Measurements from ENCODE around the gene EIF4E. TPM values are rescaled to one million over a fixed set of nuclear protein-coding genes. Genes with fewer than 3 reads are reported as not detected.

The EIF4E gene
- 10 to 100 TPM; 80.1 to 88.5 TPM for total RNA-seq

- peak; percentile 98 for DNase-seq
- peaks cover 27% of the 10 kb centered on the region for H3K36me3 Mint-ChIP-seq (ENCODE audit: low read depth)
- H3K4me1 Mint-ChIP-seq = peaks cover 46% of the 10 kb centered on the region
- ChIA-PET POLR2A (interaction anchor here (0.6 to 4.1 kb wide), 45 partner anchors 8 to 1022 kb away, joined by 3 to 91 read pairs (median 4); partner anchors contain the start of genes ADH5, DAPP1, H2AZ1 and METAP1), CTCF (interaction anchor here (0.7 to 4.1 kb wide), 22 partner anchors 10 to 1440 kb away, joined by 3 to 40 read pairs (median 3); partner anchors contain the start of genes METAP1, RAP1GDS1 and STPG2)
- H3K4me3 Mint-ChIP-seq = peak within 1 kb of the TSS; percentile 96
- peak within 1 kb of the TSS; percentile 97 for H3K27ac Mint-ChIP-seq
- H3K27me3 Mint-ChIP-seq = no peaks in the 10 kb centered on the region
- H3K9me3 Mint-ChIP-seq = peaks cover 4% of the 10 kb centered on the region
Measured at GRCh38 chr4:98928505-98929340, at the start of gene EIF4E. Gene EIF4E, minus strand, starts transcription at chr4:98929133. Its CDS starts 21 bp downstream, at chr4:98929112.

GRCh38 chr4:98977557-98977956, 48.6 kb upstream of the EIF4E start:
- DNase-seq = no peak
- ChIA-PET POLR2A (no interaction called here), CTCF (no interaction called here)
- no peaks in the 10 kb centered on the region for H3K4me1 Mint-ChIP-seq
- no peak overlapping the region for H3K4me3 Mint-ChIP-seq
- H3K27ac Mint-ChIP-seq = no peak overlapping the region
- peaks cover 4% of the 10 kb centered on the region for H3K27me3 Mint-ChIP-seq
- no peaks in the 10 kb centered on the region for H3K9me3 Mint-ChIP-seq
- H3K36me3 Mint-ChIP-seq (ENCODE audit: low read depth) = no peaks in the 10 kb centered on the region

GRCh38 chr4:98976716-98977115, 47.8 kb upstream of the EIF4E start:
- Mint-ChIP-seq H3K9me3 (no peaks in the 10 kb centered on the region), H3K27ac (no peak overlapping the region), H3K4me3 (no peak overlapping the region), H3K4me1 (no peaks in the 10 kb centered on the region), H3K27me3 (peaks cover 4% of the 10 kb centered on the region), H3K36me3 (ENCODE audit: low read depth) (no peaks in the 10 kb centered on the region)
- POLR2A ChIA-PET = no interaction called here
- CTCF ChIA-PET = no interaction called here
- no peak for DNase-seq

GRCh38 chr4:98969878-98970785, 41.2 kb upstream of the EIF4E start:
- peaks cover 19% of the 10 kb centered on the region for H3K27me3 Mint-ChIP-seq
- no peaks in the 10 kb centered on the region for H3K36me3 Mint-ChIP-seq (ENCODE audit: low read depth)
- H3K4me1 Mint-ChIP-seq = no peaks in the 10 kb centered on the region
- no peak for DNase-seq
- POLR2A ChIA-PET = no interaction called here
- no peak overlapping the region for H3K27ac Mint-ChIP-seq
- CTCF ChIA-PET = no interaction called here
- H3K9me3 Mint-ChIP-seq = no peaks in the 10 kb centered on the region
- H3K4me3 Mint-ChIP-seq = no peak overlapping the region

GRCh38 chr4:98967786-98968329, 38.9 kb upstream of the EIF4E start:
- DNase-seq = no peak
- Mint-ChIP-seq H3K27me3 (peaks cover 16% of the 10 kb centered on the region), H3K4me3 (no peak overlapping the region), H3K9me3 (no peaks in the 10 kb centered on the region), H3K36me3 (ENCODE audit: low read depth) (no peaks in the 10 kb centered on the region), H3K27ac (no peak overlapping the region), H3K4me1 (no peaks in the 10 kb centered on the region)
- CTCF ChIA-PET = no interaction called here
- POLR2A ChIA-PET = interaction anchor here (1.3 kb wide), 1 partner anchor 27 kb away, joined by 3 read pairs; the partner anchor contains the start of gene METAP1

GRCh38 chr4:98966926-98967325, 38.0 kb upstream of the EIF4E start:
- no peaks in the 10 kb centered on the region for H3K4me1 Mint-ChIP-seq
- peaks cover 16% of the 10 kb centered on the region for H3K27me3 Mint-ChIP-seq
- ChIA-PET POLR2A (interaction anchor here (1.3 kb wide), 1 partner anchor 28 kb away, joined by 3 read pairs; the partner anchor contains the start of gene METAP1), CTCF (interaction anchor here (0.6 kb wide), 1 partner anchor 317 kb away, joined by 3 read pairs; no protein-coding TSS in a partner anchor)
- no peak for DNase-seq
- H3K9me3 Mint-ChIP-seq = no peaks in the 10 kb centered on the region
- H3K4me3 Mint-ChIP-seq = no peak overlapping the region
- H3K27ac Mint-ChIP-seq = no peak overlapping the region
- no peaks in the 10 kb centered on the region for H3K36me3 Mint-ChIP-seq (ENCODE audit: low read depth)

GRCh38 chr4:98963538-98964433, 34.9 kb upstream of the EIF4E start:
- no peaks in the 10 kb centered on the region for H3K36me3 Mint-ChIP-seq (ENCODE audit: low read depth)
- H3K4me3 Mint-ChIP-seq = no peak overlapping the region
- no peaks in the 10 kb centered on the region for H3K4me1 Mint-ChIP-seq
- H3K9me3 Mint-ChIP-seq = no peaks in the 10 kb centered on the region
- H3K27ac Mint-ChIP-seq = no peak overlapping the region
- no peak for DNase-seq
- H3K27me3 Mint-ChIP-seq = peaks cover 7% of the 10 kb centered on the region
- ChIA-PET POLR2A (no interaction called here), CTCF (no interaction called here)

GRCh38 chr4:98961770-98962169, 32.8 kb upstream of the EIF4E start:
- POLR2A ChIA-PET = no interaction called here
- H3K9me3 Mint-ChIP-seq = no peaks in the 10 kb centered on the region
- H3K4me3 Mint-ChIP-seq = no peak overlapping the region
- peaks cover 3% of the 10 kb centered on the region for H3K27me3 Mint-ChIP-seq
- H3K27ac Mint-ChIP-seq = no peak overlapping the region
- no peak for DNase-seq
- H3K4me1 Mint-ChIP-seq = no peaks in the 10 kb centered on the region
- CTCF ChIA-PET = no interaction called here
- H3K36me3 Mint-ChIP-seq (ENCODE audit: low read depth) = no peaks in the 10 kb centered on the region

GRCh38 chr4:98959411-98959810, 30.5 kb upstream of the EIF4E start:
- H3K36me3 Mint-ChIP-seq (ENCODE audit: low read depth) = no peaks in the 10 kb centered on the region
- H3K4me3 Mint-ChIP-seq = no peak overlapping the region
- H3K4me1 Mint-ChIP-seq = no peaks in the 10 kb centered on the region
- POLR2A ChIA-PET = no interaction called here
- DNase-seq = no peak
- no peaks in the 10 kb centered on the region for H3K9me3 Mint-ChIP-seq
- H3K27ac Mint-ChIP-seq = no peak overlapping the region
- CTCF ChIA-PET = no interaction called here
- peaks cover 4% of the 10 kb centered on the region for H3K27me3 Mint-ChIP-seq

- no peak for DNase-seq
- Mint-ChIP-seq H3K4me3 (no peak overlapping the region), H3K4me1 (no peaks in the 10 kb centered on the region), H3K27ac (no peak overlapping the region), H3K36me3 (ENCODE audit: low read depth) (no peaks in the 10 kb centered on the region), H3K9me3 (no peaks in the 10 kb centered on the region), H3K27me3 (peaks cover 4% of the 10 kb centered on the region)
- POLR2A ChIA-PET = no interaction called here
- CTCF ChIA-PET = no interaction called here
Measured at GRCh38 chr4:98958065-98958464, 29.1 kb upstream of the EIF4E start.

- DNase-seq = no peak
- peaks cover 4% of the 10 kb centered on the region for H3K27me3 Mint-ChIP-seq
- no peaks in the 10 kb centered on the region for H3K4me1 Mint-ChIP-seq
- H3K27ac Mint-ChIP-seq = no peak overlapping the region
- no peaks in the 10 kb centered on the region for H3K36me3 Mint-ChIP-seq (ENCODE audit: low read depth)
- no peaks in the 10 kb centered on the region for H3K9me3 Mint-ChIP-seq
- POLR2A ChIA-PET = no interaction called here
- CTCF ChIA-PET = no interaction called here
- H3K4me3 Mint-ChIP-seq = no peak overlapping the region
Measured at GRCh38 chr4:98955229-98955628, 26.3 kb upstream of the EIF4E start.

- CTCF ChIA-PET = no interaction called here
- Mint-ChIP-seq H3K9me3 (no peaks in the 10 kb centered on the region), H3K27me3 (peaks cover 4% of the 10 kb centered on the region), H3K4me3 (no peak overlapping the region), H3K4me1 (no peaks in the 10 kb centered on the region), H3K36me3 (ENCODE audit: low read depth) (no peaks in the 10 kb centered on the region), H3K27ac (no peak overlapping the region)
- DNase-seq = no peak
- POLR2A ChIA-PET = no interaction called here
Measured at GRCh38 chr4:98951710-98952109, 22.8 kb upstream of the EIF4E start.

Measured in activated CD4-positive, alpha-beta memory T cell treated with anti-CD3 and anti-CD28 coated beads, Interleukin-2, amount 10 ng/mL, durations not matched to agents 7 days and 5 days (primary cell).